HG02798 (cell line): ENCODE measurements around the gene GPD2.

Source experiments
- ATAC-seq: cut with Tn5 transposase; IDR thresholded peaks from one replicate; pipeline ENCODE4 v1.9.1; 2021; ENCODE audit warnings: mild to moderate bottlenecking; ENCODE audit not compliant: unreplicated experiment, poor library complexity

GPD2 gene

GRCh38 chr2:156434461-156435291 lies 1.5 kb upstream of the GPD2 start:
- no peak for ATAC-seq

- no peak for ATAC-seq
Observed at GRCh38 chr2:156435396-156435717, 822 bp upstream of the GPD2 start.

- peak; percentile 57 for ATAC-seq
Observed at GRCh38 chr2:156436497-156437085, 412 bp downstream of the GPD2 start.

GRCh38 chr2:156437272-156437930 lies 1.2 kb downstream of the GPD2 start:
- peak; percentile 34 for ATAC-seq

- ATAC-seq, result no peak
Observed at GRCh38 chr2:156437931-156438410, 1.8 kb downstream of the GPD2 start.

- ATAC-seq, result no peak
Observed at GRCh38 chr2:156443089-156443488, 6.9 kb downstream of the GPD2 start.

GRCh38 chr2:156445296-156446220 lies 9.4 kb downstream of the GPD2 start:
- peak; percentile 71 for ATAC-seq

GRCh38 chr2:156447761-156448160 lies 11.6 kb downstream of the GPD2 start:
- no peak for ATAC-seq

- no peak for ATAC-seq
Observed at GRCh38 chr2:156448766-156449165, 12.6 kb downstream of the GPD2 start.

GRCh38 chr2:156452971-156453370 lies 16.8 kb downstream of the GPD2 start:
- no peak for ATAC-seq

GRCh38 chr2:156455361-156455975 lies 19.3 kb downstream of the GPD2 start:
- peak; percentile 37 for ATAC-seq

- ATAC-seq, result peak; percentile 77
Observed at GRCh38 chr2:156456616-156457015, 20.4 kb downstream of the GPD2 start.

GRCh38 chr2:156457523-156458517 lies 21.6 kb downstream of the GPD2 start:
- no peak for ATAC-seq

GRCh38 chr2:156459720-156460119 lies 23.5 kb downstream of the GPD2 start:
- ATAC-seq, result no peak

- no peak for ATAC-seq
Observed at GRCh38 chr2:156464106-156464505, 27.9 kb downstream of the GPD2 start.

GRCh38 chr2:156465573-156465972 lies 29.4 kb downstream of the GPD2 start:
- no peak for ATAC-seq

GRCh38 chr2:156466739-156467405 lies 30.7 kb downstream of the GPD2 start:
- ATAC-seq, result peak; percentile 34

- no peak for ATAC-seq
Observed at GRCh38 chr2:156470975-156471583, 34.9 kb downstream of the GPD2 start.
